NB4 (cell line): Measurements from ENCODE around the gene BMPR1B.
"Not testable (repeated sequence)": the region's sequence is repeated elsewhere in the genome, so short reads cannot be mapped to it uniquely, and the experiment has no call there.

ENCODE experiments used
- DNase-seq: peaks from one replicate; pipeline ENCODE4 v3.0.0; 2010; ENCODE audit warnings: low read depth
- H3K4me3 ChIP-seq: one replicate; pipeline ENCODE4 v1.5.1; 2011; ENCODE audit warnings: mild to moderate bottlenecking, low read depth, low read length, moderate library complexity
- CTCF ChIP-seq: IDR thresholded peaks from one replicate; pipeline ENCODE4 v1.5.1; 2012; ENCODE audit warnings: low read depth, low read length
- MAX ChIP-seq: IDR thresholded peaks from 2 replicates; pipeline ENCODE4 v1.6.1; 2011; ENCODE audit warnings: low read depth, low read length
- MYC ChIP-seq: IDR thresholded peaks from 2 replicates; pipeline ENCODE4 v1.6.1; 2011; ENCODE audit warnings: low read depth, low read length
- POLR2A ChIP-seq: IDR thresholded peaks from 2 replicates; pipeline ENCODE4 v1.6.1; 2011; ENCODE audit warnings: mild to moderate bottlenecking; ENCODE audit not compliant: insufficient read length; ENCODE audit errors: extremely low read depth

BMPR1B gene

GRCh38 chr4:95122001-95122400 is 364.2 kb downstream of the BMPR1B start:
- H3K4me3 ChIP-seq, result no peak overlapping the region
- DNase-seq, result no peak
- TF ChIP-seq MAX (no peak), CTCF (no peak), POLR2A (no peak), MYC (no peak)

- H3K4me3 ChIP-seq, result no peak overlapping the region
- TF ChIP-seq CTCF (no peak), MYC (no peak), MAX (no peak), POLR2A (no peak)
- DNase-seq, result peak; percentile 26
Measured at GRCh38 chr4:95124906-95125504, 367.2 kb downstream of the BMPR1B start.

GRCh38 chr4:95129031-95129430 is 371.3 kb downstream of the BMPR1B start:
- no peak overlapping the region for H3K4me3 ChIP-seq
- no peak for TF ChIP-seq MYC
- TF ChIP-seq MAX, result no peak
- no peak for TF ChIP-seq CTCF
- TF ChIP-seq POLR2A, result no peak
- DNase-seq, result no peak

- peak; percentile 67 for DNase-seq
- no peak overlapping the region for H3K4me3 ChIP-seq
Measured at GRCh38 chr4:95129821-95130311, 372.1 kb downstream of the BMPR1B start.

GRCh38 chr4:95134016-95134415 is 376.3 kb downstream of the BMPR1B start:
- H3K4me3 ChIP-seq, DNase-seq: not testable (repeated sequence)

More at GRCh38 chr4:95129821-95130311, 372.1 kb downstream of the BMPR1B start:
- TF ChIP-seq CTCF (no peak), POLR2A (no peak), MYC (no peak), MAX (no peak)

- DNase-seq, H3K4me3 ChIP-seq: not testable (repeated sequence)
Measured at GRCh38 chr4:95139424-95139823, 381.7 kb downstream of the BMPR1B start.

- no peak for DNase-seq
- no peak for TF ChIP-seq CTCF
- TF ChIP-seq MAX, result no peak
- no peak for TF ChIP-seq MYC
- no peak overlapping the region for H3K4me3 ChIP-seq
Measured at GRCh38 chr4:95141361-95141760, 383.6 kb downstream of the BMPR1B start.
